ENCODE results near the gene RAB13. TPM values are rescaled to one million over a fixed set of nuclear protein-coding genes. Genes with fewer than 3 reads are reported as not detected.

RAB13 gene
- total RNA-seq, 1 experiment from 2014 or later: 70.6 TPM

- intact Hi-C loops (cut with micrococcal nuclease; ENCODE audit: unreplicated experiment): no loop called here
- Histone ChIP-seq H3K36me3 (ENCODE audit: control insufficient read depth, insufficient read depth, low read length) (no peaks in the 10 kb centered on the region; the same call in 1 of the 2 replicates), H3K27me3 (ENCODE audit: control insufficient read depth, insufficient read depth, low read length) (no peaks in the 10 kb centered on the region), H3K4me1 (ENCODE audit: control insufficient read depth, insufficient read depth, low read length) (peaks cover 14% of the 10 kb centered on the region), H3K27ac (ENCODE audit: low read length) (no peak overlapping the region), H3K9me3 (ENCODE audit: control insufficient read depth, insufficient read depth, low read depth, low read length) (no peaks in the 10 kb centered on the region), H3K4me3 (ENCODE audit: low read depth in 2 of 2, low read length in 2 of 2) (no peak overlapping the region)
- TF ChIP-seq TCF7L2 (IDR thresholded peaks at IDR 0.05; ENCODE audit: low read depth, low read length): no peak
- TF ChIP-seq, protein P1, sequence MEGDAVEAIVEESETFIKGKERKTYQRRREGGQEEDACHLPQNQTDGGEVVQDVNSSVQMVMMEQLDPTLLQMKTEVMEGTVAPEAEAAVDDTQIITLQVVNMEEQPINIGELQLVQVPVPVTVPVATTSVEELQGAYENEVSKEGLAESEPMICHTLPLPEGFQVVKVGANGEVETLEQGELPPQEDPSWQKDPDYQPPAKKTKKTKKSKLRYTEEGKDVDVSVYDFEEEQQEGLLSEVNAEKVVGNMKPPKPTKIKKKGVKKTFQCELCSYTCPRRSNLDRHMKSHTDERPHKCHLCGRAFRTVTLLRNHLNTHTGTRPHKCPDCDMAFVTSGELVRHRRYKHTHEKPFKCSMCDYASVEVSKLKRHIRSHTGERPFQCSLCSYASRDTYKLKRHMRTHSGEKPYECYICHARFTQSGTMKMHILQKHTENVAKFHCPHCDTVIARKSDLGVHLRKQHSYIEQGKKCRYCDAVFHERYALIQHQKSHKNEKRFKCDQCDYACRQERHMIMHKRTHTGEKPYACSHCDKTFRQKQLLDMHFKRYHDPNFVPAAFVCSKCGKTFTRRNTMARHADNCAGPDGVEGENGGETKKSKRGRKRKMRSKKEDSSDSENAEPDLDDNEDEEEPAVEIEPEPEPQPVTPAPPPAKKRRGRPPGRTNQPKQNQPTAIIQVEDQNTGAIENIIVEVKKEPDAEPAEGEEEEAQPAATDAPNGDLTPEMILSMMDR (IDR thresholded peaks at IDR 0.05): no peak
- no peak for TF ChIP-seq POLR2AphosphoS5 (IDR thresholded peaks at IDR 0.05; ENCODE audit: low read depth, low read length)
- no peak for TF ChIP-seq SIN3A (IDR thresholded peaks at IDR 0.05; ENCODE audit: borderline replicate concordance, insufficient read depth, low read depth, low read length)
- no peak for TF ChIP-seq REST (IDR thresholded peaks at IDR 0.05; ENCODE audit: insufficient read depth in 1 of 2, low read depth in 2 of 2, low read length in 1 of 2)
- CTCF ChIA-PET: no interaction called here
- ATAC-seq (no peak), DNase-seq (ENCODE audit: low read depth, low spot score) (no peak)
- POLR2A ChIA-PET: interaction anchor here (0.7 kb wide), 1 partner anchor 93 kb away, joined by 16 read pairs; no protein-coding TSS in a partner anchor
- no TSS peak for BruUV-seq (replicated peaks)
- in situ Hi-C loops (cut with HindIII; ENCODE audit: low pct_unique_long_range_greater_than_20kb, low sequenced_read_pairs): no loop called here
These were observed 43.2 kb downstream of the RAB13 start for GRCh38 chr1:153942766-153943549.

- in situ Hi-C loops (cut with HindIII; ENCODE audit: low pct_unique_long_range_greater_than_20kb, low sequenced_read_pairs): no loop called here
- no TSS peak for BruUV-seq (replicated peaks)
- intact Hi-C loops (cut with micrococcal nuclease; ENCODE audit: unreplicated experiment): no loop called here
- Histone ChIP-seq H3K9me3 (ENCODE audit: control insufficient read depth, insufficient read depth, low read depth, low read length) (no peaks in the 10 kb centered on the region), H3K4me1 (ENCODE audit: control insufficient read depth, insufficient read depth, low read length) (peaks cover 12% of the 10 kb centered on the region), H3K36me3 (ENCODE audit: control insufficient read depth, insufficient read depth, low read length) (0 out of 2 replicates have a peak, but pooled peaks cover 2% of the 10 kb centered on the region), H3K27me3 (ENCODE audit: control insufficient read depth, insufficient read depth, low read length) (no peaks in the 10 kb centered on the region), H3K27ac (ENCODE audit: low read length) (no peak overlapping the region), H3K4me3 (ENCODE audit: low read depth in 2 of 2, low read length in 2 of 2) (no peak overlapping the region)
- POLR2A ChIA-PET: no interaction called here
- TF ChIP-seq POLR2AphosphoS5 (IDR thresholded peaks at IDR 0.05; ENCODE audit: low read depth, low read length) (0 out of 2 replicates have a peak, but pooled peaks have one; percentile 21), SIN3A (IDR thresholded peaks at IDR 0.05; ENCODE audit: borderline replicate concordance, insufficient read depth, low read depth, low read length) (no peak)
- ATAC-seq: no peak
- CTCF ChIA-PET: no interaction called here
- no peak for DNase-seq (ENCODE audit: low read depth, low spot score)
These were observed 44.1 kb downstream of the RAB13 start for GRCh38 chr1:153941826-153942725.
